Skin epidermis (tissue), 12 donors: Measurements from ENCODE around the gene MTR.
A peak's percentile ranks its signal among the peaks of the same experiment; 100 is the strongest.

Source experiments
- H3K27ac ChIP-seq, 21 experiments: fragments of 200-600 bp; sonication (generic) in 11 of 21; one replicate each; pipeline ENCODE4 v1.5.0; 2020; ENCODE audit warnings: mild to moderate bottlenecking in 3 of 21, inconsistent platforms in 2 of 21, moderate library complexity in 2 of 21
- H3K4me3 ChIP-seq, 7 experiments: fragments of 200-600 bp; sonication (generic) in 2 of 7; one replicate each; pipeline ENCODE4 v1.5.0; 2020; ENCODE audit warnings: inconsistent platforms in 2 of 7, mild to moderate bottlenecking in 2 of 7, moderate library complexity in 1 of 7

MTR gene

DNA sequence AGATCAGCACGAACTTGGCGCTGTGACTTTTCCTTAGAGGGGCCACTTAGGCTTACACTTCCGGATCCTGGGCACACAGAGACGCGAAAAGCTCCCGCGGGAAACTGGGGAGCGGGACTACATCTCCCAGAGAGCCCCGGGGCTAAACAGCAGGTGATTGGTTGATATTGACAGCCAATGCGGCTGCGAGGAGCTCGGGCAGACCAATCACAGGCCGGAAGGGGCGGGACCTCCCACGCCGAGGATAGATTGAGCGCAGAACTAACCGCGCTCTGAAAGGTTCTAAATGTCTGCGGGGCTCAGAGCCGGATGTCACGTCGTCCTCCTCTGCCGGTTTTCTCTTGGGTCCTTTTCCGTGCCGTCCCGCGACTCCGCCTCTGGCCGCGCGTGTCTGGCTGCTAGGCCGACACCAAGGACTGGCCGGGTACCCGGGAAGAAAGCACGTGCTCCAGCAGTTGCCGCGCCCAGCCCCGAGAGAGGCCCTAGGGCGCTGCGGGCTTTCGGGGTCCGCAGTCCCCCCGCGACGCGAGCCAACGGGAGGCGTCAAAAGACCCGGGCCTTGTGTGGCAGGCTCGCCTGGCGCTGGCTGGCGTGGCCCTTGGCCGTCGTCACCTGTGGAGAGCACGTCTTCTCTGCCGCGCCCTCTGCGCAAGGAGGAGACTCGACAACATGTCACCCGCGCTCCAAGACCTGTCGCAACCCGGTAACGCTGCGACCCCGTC, at the start of gene MTR:
TSS of gene MTR (plus strand) at position 258 of the 722 bp plus-strand sequence. CDS start at position 670, 412 bp downstream.
- Histone ChIP-seq H3K27ac (peak within 1 kb of the TSS; percentile 73 to 99 (median 91)), H3K4me3 (peak within 1 kb of the TSS; percentile 74 to 97 (median 89))

DNA sequence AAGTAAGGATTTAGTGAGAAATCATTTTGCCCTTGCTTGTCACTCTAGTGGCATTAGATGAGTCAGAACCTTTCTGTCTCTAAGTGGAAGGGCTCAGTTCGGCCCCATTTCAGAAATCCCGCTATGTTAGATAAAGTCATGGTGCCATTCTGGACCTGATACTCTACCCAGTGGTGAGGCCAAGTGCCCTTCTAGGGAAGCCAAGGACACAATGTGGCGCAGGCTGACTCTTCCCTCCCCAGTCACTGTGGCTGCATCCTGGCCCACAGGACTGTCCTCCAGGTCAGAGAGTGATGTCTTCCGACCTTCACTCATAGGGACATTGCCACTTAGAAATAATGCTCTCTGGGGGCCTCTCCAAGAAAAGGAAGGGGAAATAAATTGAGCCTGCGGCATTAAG, 48.3 kb upstream of the MTR start:
- H3K4me3 ChIP-seq: no peak overlapping the region
- H3K27ac ChIP-seq: no peak overlapping the region

DNA sequence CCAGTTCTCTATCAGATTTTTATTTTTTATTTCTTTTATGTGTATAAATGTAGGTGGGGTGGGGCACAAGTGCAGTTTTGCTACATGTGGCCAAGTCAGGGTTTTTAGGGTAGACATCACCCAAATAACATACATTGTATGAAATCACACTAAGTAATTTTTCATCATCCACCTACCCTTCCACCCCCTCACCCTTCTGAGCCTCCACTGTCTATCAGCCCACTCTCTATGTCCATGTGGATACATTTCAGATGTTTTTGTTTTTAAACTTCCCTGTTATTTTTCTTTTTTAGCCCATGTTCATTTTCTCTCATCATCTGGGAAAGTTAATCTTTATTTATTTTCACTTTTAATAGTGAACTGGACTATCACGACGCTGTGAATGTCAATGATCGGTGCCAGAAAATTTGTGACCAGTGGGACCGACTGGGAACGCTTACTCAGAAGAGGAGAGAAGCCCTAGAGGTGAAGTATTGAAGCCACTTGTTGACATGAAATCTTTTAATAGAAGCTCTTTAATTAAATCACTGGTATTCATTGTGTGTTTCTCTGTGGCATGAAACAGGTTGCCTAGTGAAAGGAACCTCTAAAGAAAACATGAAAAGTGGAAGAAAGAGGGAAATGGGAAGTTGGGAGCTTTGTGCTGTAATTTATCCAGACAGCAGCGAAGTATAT, 47.6 kb upstream of the MTR start:
- no peak overlapping the region for H3K27ac ChIP-seq

DNA sequence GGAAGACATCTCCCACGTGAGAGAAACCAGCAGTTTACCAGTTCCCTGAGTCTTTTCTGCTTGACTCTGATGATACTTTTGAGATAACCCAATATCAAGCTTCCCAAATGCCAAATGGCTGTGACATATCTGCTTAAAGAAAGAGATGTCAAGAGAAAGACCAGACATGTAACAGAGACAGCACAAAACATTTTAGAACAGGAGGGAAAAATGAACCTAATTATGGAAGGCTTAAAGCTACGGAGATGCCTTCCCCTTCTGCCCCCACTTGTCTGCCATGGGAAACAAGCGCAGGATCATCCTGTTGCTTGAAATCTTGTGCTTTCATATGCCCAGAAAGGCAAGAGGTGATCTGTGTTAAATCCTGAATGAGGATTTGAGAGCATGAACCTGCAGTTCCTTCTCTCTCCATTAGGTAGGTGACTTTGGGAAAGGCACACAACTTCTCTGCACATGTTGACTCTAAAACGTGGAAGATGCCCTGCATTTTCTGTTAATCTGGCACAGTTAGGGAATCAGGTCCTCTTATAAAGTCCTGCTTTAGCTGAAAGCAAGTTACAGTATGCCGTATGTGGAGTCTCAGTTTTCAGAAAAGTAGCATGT, 46.7 kb upstream of the MTR start:
- Histone ChIP-seq H3K27ac (no peak overlapping the region), H3K4me3 (no peak overlapping the region)

More for the DNA sequence above, 47.6 kb upstream of the MTR start:
- no peak overlapping the region for H3K4me3 ChIP-seq

DNA sequence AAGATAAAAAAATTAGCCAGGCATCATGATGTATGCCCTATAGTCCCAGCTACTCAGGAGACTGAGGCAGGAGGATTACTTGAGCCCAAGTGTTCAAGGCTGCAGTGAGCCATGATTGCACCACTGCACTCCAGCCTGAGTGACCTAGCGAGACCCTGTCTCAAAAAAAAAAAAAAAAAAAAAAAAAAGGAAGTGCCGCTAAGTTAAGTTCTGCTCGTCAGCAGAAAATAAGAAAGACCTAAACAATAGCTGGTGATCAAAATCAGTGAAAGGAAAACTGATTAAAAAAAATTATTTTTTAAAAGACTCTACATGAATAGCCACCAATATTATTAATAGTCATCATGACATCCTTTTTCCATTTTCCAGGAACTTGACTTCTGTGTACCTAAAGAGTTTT, 44.2 kb upstream of the MTR start:
- no peak overlapping the region for H3K27ac ChIP-seq
- no peak overlapping the region for H3K4me3 ChIP-seq

DNA sequence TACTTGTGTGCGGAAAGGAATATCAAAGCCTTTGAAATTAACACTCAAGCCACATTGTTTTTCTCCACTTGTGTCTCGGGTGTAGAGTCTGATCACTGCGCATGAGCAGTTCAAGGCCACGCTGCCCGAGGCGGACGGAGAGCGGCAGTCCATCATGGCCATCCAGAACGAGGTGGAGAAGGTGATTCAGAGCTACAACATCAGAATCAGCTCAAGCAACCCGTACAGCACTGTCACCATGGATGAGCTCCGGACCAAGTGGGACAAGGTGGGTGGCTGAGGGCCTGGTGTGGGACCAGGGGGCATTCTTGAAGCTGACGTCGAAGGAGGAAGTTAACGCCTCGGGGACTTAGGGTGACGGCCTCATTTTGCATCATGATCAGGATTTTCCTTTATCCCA, 43.7 kb upstream of the MTR start:
- H3K27ac ChIP-seq: no peak overlapping the region
- no peak overlapping the region for H3K4me3 ChIP-seq

DNA sequence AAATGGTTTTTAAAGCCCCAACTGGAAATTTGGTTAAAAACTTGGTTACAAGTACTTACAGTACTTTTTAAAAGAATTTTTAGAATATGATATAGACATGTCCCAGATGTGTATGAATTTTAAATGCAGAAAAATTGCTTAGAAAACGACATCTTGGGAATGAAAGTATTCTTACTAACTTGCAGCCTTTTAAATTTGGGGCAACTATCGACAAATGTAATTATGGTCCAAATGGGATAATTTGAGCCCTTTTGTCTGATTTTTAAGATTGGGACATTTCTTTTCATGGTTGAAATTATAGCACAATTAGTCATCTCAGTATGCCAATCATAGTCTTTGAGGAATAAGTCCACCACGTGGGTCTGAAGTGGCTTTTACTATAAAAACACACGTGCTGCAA, 43.2 kb upstream of the MTR start:
- Histone ChIP-seq H3K27ac (no peak overlapping the region), H3K4me3 (no peak overlapping the region)

DNA sequence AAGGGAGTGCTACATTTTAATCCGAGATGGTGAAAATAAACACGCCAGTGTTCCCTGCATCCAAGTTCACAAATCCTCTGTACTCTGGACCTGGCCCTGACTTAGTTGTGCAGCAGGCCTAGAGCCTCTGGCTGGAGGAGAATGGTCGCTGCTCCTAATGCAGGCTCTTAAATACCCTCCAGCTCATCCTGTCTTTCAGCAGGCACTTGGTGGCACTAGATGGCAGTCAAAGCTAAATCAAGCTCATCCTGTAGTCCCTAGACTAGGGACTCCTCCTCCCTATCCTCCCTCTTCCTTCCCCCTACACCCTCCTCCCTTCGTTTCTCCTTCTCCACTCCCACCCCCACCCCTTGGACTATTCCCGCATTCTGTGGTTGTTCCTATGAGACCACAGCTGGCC, 41.6 kb upstream of the MTR start:
- no peak overlapping the region for H3K27ac ChIP-seq

DNA sequence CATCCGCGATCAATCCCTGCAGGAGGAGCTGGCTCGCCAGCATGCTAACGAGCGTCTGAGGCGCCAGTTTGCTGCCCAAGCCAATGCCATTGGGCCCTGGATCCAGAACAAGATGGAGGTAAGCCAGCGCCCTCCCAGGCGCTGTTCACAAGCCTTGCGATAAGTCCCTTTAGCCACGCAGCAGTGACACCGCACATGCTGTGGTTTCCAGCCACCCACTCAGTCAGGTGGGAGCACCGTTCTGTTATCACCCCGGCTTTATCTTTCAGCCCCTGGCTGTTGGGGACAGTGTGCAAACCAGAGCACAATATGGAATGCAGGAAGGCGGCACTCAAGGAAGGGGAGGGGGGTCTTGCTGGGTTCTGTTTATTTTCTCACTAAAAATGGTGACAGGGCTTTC, 41.1 kb upstream of the MTR start:
- no peak overlapping the region for H3K4me3 ChIP-seq
- H3K27ac ChIP-seq: no peak overlapping the region

More for the DNA sequence above, 41.6 kb upstream of the MTR start:
- H3K4me3 ChIP-seq: no peak overlapping the region

DNA sequence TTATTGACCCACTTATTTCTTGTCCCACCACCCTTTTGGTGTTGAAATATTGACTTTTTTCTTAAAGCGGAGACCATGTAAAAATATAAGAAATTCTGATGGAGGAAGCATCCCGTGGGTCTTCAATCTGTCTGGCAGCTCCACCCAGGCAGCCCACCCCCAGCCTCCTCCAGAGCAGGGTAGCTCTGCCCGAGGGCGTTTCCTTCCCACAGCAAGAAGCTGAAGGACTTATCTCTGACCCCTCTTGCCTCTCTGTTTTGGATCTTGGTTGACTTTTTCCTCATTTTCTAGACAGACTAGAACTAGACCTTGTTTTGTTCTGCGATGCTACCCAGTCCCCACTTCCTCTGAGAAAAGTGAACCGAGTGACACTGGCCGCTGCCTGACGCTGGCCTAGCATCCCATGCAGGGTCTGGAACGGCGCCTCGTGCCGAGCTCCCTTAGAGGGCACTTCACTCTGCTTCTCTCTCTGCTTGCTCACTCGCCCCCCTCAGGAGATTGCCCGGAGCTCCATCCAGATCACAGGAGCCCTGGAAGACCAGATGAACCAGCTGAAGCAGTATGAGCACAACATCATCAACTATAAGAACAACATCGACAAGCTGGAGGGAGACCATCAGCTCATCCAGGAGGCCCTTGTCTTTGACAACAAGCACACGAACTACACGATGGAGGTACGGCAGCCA, 40.4 kb upstream of the MTR start:
- H3K4me3 ChIP-seq: no peak overlapping the region
- no peak overlapping the region for H3K27ac ChIP-seq

DNA sequence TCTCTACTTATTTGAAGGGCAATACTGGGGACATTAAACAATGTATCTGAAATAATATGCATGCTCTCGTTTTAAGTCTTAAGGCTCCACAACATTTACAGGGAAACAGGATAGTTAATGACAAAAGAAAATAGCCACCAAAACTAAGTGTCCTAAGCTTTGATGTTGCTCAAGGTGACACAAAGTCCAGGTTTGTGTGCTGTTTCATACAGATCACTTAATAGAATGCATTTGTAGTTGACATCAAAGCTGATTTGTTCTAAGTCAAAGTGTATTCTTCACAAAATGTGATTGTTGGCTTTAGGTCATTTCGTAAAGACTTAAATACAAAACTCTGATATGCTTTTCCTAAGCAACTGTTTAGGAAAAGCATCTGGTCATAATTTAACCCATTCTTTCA, 37.5 kb upstream of the MTR start:
- Histone ChIP-seq H3K4me3 (no peak overlapping the region), H3K27ac (no peak overlapping the region)

DNA sequence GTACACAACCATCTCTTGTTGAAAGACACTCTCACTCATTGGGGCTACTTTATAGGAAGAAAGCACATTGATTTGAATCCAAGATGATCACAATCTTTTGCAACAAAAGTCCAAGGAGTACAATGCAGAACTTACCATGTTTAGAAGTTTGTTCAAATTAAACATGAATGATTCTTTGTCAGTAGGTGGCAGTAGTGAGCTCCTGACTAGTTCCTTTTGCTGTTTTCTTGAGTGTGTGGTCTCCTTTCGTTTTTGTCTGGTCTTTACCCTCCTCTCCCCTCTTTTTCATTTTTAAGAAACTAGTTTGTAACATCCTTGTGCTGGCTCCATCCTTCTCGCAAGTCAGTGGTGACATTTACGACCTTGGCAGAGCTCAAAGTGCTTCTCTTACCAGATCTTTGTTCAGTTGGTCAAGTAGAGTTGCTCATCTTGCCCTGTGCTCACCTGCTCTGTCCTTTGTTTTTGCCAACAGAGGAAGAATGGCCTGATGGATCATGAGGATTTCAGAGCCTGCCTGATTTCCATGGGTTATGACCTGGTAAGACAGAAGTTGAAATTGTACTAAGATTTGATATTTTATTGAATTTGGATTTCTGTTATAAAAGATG, 35.7 kb upstream of the MTR start:
- Histone ChIP-seq H3K4me3 (no peak overlapping the region), H3K27ac (no peak overlapping the region)

DNA sequence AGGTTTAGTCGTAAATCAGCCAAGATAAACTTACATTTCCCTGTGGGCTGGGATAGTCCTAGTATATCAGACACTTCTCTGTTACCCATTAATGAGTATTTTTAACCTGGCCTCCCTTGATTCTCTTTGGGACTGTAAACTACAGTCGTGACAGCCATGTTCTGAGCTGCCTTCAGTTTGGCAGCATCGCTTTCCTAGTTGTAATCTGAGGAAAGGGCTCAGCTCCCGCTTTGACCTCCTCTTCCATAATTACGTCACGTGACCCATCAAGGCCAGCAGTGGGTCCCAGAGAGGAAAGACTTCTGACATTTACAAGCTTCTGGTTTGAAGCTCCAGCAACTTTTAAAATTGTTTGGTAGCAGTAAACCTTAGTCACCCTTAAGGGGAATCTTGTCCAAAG, 34.6 kb upstream of the MTR start:
- Histone ChIP-seq H3K27ac (no peak overlapping the region), H3K4me3 (no peak overlapping the region)

DNA sequence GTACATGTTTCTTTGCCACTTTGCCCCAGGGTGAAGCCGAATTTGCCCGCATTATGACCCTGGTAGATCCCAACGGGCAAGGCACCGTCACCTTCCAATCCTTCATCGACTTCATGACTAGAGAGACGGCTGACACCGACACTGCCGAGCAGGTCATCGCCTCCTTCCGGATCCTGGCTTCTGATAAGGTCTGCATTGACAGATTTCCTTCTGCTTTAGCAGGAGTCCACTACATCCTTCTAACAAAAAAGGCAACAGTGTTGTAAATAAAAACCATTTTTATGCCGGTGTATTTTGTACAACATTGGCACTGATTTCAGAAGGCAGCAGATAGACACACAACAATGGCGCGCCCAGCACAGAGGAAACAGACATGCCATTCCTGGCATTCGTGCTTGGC, 34.1 kb upstream of the MTR start:
- no peak overlapping the region for H3K4me3 ChIP-seq
- H3K27ac ChIP-seq: no peak overlapping the region

DNA sequence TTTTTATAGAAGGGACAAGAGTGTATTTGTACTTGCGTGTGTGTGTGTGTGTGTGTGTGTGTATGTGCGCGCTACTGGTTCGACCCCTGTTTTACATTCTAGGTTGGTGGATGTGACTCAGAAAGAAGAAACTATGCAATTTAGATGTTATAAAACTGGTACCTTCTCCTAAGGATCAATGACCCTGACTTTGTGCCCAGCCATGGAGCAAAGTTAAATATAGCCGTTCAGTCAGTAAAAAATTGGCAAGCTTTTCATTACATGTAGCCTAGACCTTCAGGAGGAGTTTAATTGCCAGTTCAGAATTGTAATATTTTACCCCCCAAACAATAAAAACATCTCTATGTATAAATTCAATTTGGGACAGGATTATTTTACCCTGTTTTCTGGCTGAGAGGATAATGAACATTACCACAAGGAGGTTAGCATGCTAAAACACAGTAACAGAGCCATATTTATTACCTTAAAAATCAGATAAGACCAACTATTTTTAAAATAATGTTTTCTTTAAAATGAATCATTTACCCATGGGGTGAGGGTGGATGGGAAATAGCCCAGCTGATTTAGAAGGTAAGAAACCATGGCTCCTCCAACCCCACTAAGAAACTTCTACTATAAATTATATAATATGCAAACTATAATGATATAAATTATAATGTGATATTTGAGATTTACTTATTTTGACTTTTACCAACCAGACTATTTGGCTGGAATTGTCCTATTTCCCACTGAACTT, 33.5 kb upstream of the MTR start:
- H3K27ac ChIP-seq: no peak overlapping the region
- H3K4me3 ChIP-seq: no peak overlapping the region

DNA sequence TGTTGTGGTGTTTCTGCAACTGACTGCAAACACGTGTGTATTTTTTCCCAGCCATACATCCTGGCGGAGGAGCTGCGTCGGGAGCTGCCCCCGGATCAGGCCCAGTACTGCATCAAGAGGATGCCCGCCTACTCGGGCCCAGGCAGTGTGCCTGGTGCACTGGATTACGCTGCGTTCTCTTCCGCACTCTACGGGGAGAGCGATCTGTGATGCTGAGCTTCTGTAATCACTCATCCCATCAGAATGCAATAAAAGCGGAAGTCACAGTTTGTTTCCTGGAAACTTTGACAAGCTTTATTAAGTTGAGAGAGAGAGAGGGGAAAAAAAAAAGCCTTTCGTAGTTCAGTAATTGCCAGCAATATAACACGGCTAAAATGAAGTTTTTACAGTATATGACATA, 32.7 kb upstream of the MTR start:
- no peak overlapping the region for H3K27ac ChIP-seq
- H3K4me3 ChIP-seq: no peak overlapping the region

DNA sequence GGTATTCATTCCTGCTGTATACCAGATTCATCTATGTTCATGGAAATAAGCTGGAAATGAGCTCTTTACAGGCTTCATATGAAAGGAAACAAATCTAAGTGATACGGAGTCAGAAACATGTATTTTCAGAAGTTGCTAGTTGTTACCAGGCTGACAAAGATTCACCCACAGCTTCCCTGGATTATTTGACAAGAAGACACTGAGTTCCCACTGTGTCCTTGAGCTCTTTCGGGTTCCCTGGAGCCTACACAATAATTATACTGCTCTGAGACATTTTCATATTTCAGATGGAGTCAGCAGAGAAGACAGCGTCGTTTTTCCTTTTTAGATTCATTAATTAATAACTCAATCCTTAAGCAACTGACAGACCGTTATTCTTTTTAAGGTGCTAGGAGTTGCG, 29.3 kb upstream of the MTR start:
- Histone ChIP-seq H3K27ac (no peak overlapping the region), H3K4me3 (no peak overlapping the region)

DNA sequence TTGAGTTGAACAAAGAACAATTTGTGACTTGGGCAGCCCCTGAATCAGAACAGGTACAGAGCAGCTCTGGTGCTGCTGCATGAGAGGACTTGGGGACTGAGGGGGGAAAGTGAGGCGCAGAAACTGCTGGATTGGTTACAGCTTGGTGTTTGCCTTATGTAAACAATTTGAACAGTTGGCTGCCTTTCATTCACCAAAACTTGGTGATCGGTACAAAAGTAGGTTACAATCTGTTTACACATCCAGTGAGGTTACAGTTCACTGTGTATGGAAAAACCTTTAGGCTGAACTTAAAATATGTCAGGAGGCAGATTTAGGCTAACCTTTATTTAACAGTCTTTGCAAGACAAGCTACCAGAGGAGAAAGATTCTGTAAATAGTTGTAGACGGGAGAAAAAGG, 28.6 kb upstream of the MTR start:
- H3K27ac ChIP-seq: no peak overlapping the region
- no peak overlapping the region for H3K4me3 ChIP-seq

DNA sequence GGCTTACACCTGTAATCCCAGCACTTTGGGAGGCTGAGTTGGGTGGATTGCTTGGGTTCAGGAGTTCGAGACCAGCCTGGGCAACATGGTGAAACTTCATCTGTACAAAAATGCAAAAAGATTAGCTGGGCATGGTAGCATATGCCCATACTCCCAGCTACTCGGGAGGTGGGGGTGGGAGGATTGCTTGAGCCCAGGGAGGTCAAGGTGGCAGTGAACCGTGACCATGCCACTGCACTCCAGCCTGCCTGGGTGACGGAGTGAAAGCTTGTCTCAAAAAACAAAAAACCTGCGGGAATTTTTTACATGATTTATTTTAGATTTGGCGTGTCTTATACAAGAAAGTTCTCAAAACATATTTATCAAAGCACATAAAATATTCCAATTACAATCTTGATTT, 27.8 kb upstream of the MTR start:
- H3K4me3 ChIP-seq: no peak overlapping the region
- no peak overlapping the region for H3K27ac ChIP-seq

DNA sequence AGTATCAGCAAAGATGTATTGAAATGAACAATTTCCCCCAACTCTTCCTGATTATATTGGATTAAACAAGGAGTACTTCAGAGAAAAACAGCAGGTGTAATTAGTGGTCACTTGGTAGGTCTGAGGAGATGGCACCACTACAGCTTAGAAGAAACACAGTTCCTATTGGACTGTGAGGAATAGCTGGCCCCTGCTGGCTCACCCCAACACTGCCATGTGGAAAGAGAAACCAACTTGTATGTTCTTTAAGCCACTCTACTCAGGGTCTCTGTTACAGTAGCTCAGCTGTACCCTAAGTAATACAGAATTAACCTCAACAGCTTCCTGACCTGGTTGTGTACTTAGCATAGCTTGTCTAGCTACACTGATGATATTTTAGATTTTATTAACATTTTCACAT, 26.5 kb upstream of the MTR start:
- H3K4me3 ChIP-seq: no peak overlapping the region
- no peak overlapping the region for H3K27ac ChIP-seq
